Peyer's patch (tissue), 4 donors: ENCODE results near the gene MRC2. TPM values are rescaled to one million over a fixed set of nuclear protein-coding genes. Genes with fewer than 3 reads are reported as not detected.

Source experiments
- DNase-seq, 3 donors: peaks; one replicate each; pipeline ENCODE4 v3.0.0-alpha.2; 2017 to 2019
- H3K27ac ChIP-seq, 4 donors: fragments of 200-600 bp; sonication (generic); one replicate each; pipeline ENCODE4 v1.5.1; 2016 to 2019
- H3K27me3 ChIP-seq, 2 donors: fragments of 200-600 bp; sonication (generic); one replicate each; pipeline ENCODE4 v1.5.1; 2019
- H3K36me3 ChIP-seq, 3 donors: fragments of 200-600 bp; sonication (generic); one replicate each; pipeline ENCODE4 v1.5.1; 2016 to 2019
- H3K4me1 ChIP-seq, 4 donors: fragments of 200-600 bp; sonication (generic); one replicate each; pipeline ENCODE4 v1.5.1; 2016 to 2019
- H3K4me3 ChIP-seq, 4 donors: fragments of 200-600 bp; sonication (generic); 1 replicate in 3 of 4; 2 replicates in 1 of 4; pipeline ENCODE4 v1.5.1; 2016 to 2019; ENCODE audit warnings: mild to moderate bottlenecking in 1 of 4
- H3K9me3 ChIP-seq, 4 donors: fragments of 200-600 bp; sonication (generic); one replicate each; pipeline ENCODE4 v1.5.1; 2016 to 2019; ENCODE audit warnings: mild to moderate bottlenecking in 1 of 4
- CTCF ChIP-seq, 6 experiments: fragments of 450-650 bp in 4 of 6; fragments of 200-600 bp in 2 of 6; sonication (generic) in 1 of 6; IDR thresholded peaks; one replicate each; pipeline ENCODE4 v1.5.1; 2017 to 2019; ENCODE audit warnings: antibody characterized with exemption in 6 of 6, mild to moderate bottlenecking in 3 of 6, moderate library complexity in 1 of 6
- POLR2A ChIP-seq, 2 donors: fragments of 450-650 bp; IDR thresholded peaks; one replicate each; pipeline ENCODE4 v1.5.1; 2017; ENCODE audit warnings: antibody characterized with exemption in 2 of 2, mild to moderate bottlenecking in 2 of 2, moderate library complexity in 2 of 2
- total RNA-seq, 4 donors: library from RNA; depleted of rRNA; stranded (reverse); fragments of >200 nt; gene quantifications; one replicate each; pipeline ENCODE4 v1.1.0, GENCODE V29; 2016

Gene MRC2
- total RNA-seq, 4 donors from 2014 or later: 9.0 to 33.8 (median 14.6) TPM

GRCh38 chr17:62680541-62681052 lies 53.1 kb downstream of the MRC2 start:
- Histone ChIP-seq H3K27ac (no peak overlapping the region), H3K36me3 (no peaks in the 10 kb centered on the region), H3K9me3 (no peaks in the 10 kb centered on the region), H3K4me1 (no peaks in the 10 kb centered on the region), H3K4me3 (no peak overlapping the region), H3K27me3 (no peaks in the 10 kb centered on the region)
- no peak for TF ChIP-seq POLR2A (IDR thresholded peaks at IDR 0.05)
- TF ChIP-seq CTCF (IDR thresholded peaks at IDR 0.05): no peak
- DNase-seq: peak in 1 of 3 donors; percentile 48

GRCh38 chr17:62681061-62681938 lies 53.8 kb downstream of the MRC2 start:
- no peaks in the 10 kb centered on the region for H3K9me3 ChIP-seq
- H3K36me3 ChIP-seq: no peaks in the 10 kb centered on the region
- H3K27me3 ChIP-seq: no peaks in the 10 kb centered on the region
- no peak for DNase-seq
- no peak overlapping the region for H3K4me3 ChIP-seq
- no peaks in the 10 kb centered on the region for H3K4me1 ChIP-seq
- H3K27ac ChIP-seq: no peak overlapping the region
- TF ChIP-seq CTCF (IDR thresholded peaks at IDR 0.05): no peak
- no peak for TF ChIP-seq POLR2A (IDR thresholded peaks at IDR 0.05)

DNA sequence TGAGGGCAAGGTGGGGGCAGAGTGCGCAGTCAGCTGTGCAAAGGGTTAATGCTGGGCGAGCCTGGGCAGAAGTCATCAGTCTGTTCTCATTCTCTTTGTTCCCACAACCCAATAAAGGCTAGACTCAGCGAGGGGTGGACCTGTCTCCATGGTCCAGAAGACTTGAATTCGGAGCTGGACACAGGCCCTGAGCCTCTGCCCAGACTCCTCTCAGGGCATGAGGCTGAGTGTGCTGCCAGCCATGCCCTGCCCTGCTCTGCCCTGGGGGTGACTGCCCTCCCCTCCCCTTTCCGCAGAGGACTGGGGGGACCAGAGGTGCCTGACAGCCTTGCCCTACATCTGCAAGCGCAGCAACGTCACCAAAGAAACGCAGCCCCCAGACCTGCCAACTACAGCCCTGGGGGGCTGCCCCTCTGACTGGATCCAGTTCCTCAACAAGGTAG lies 54.5 kb downstream of the MRC2 start:
- TF ChIP-seq CTCF (IDR thresholded peaks at IDR 0.05) (no peak), POLR2A (IDR thresholded peaks at IDR 0.05) (no peak)
- Histone ChIP-seq H3K36me3 (no peaks in the 10 kb centered on the region), H3K4me1 (no peaks in the 10 kb centered on the region), H3K27me3 (no peaks in the 10 kb centered on the region), H3K4me3 (no peak overlapping the region), H3K27ac (no peak overlapping the region), H3K9me3 (no peaks in the 10 kb centered on the region)
- DNase-seq: no peak

DNA sequence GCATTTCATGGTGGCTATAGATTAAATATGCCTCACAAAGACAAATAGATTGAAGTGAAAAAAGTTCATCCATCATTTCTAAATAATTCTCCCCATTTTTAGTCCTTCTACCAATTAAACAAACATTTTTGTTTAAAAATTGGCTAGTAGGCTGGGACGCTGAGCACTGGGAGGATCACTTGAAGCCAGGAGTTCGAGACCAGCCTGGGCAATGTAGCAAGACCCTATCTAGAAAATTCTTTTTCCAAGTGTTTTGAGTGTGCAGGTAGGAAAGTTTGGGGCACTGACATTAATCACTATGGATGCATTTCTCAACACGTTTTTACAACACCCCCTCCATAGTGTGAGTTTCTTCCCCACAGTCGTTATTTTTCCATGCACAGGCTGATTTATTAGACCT lies 56.7 kb downstream of the MRC2 start:
- DNase-seq: no peak
- Histone ChIP-seq H3K27me3 (no peaks in the 10 kb centered on the region), H3K9me3 (no peaks in the 10 kb centered on the region), H3K4me3 (no peak overlapping the region), H3K27ac (no peak overlapping the region), H3K4me1 (no peaks in the 10 kb centered on the region), H3K36me3 (no peaks in the 10 kb centered on the region)
- TF ChIP-seq CTCF (IDR thresholded peaks at IDR 0.05): no peak
- no peak for TF ChIP-seq POLR2A (IDR thresholded peaks at IDR 0.05)

DNA sequence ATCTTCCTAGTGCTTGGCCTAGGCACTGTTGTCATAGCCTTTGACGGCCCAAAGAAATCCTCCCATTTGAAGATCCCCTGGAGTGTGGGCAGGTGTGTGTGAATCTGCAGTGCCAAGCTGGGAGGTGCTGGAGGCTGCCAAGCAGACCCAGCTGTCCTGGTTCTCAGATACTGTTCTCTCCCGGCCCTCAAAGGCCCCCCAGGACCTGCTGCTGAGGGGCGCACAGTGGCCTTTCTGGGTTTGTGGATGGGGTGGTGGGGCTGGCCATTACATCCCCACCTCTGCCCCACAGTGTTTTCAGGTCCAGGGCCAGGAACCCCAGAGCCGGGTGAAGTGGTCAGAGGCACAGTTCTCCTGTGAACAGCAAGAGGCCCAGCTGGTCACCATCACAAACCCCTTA lies 60.5 kb downstream of the MRC2 start:
- no peak overlapping the region for H3K4me3 ChIP-seq
- no peak overlapping the region for H3K27ac ChIP-seq
- no peaks in the 10 kb centered on the region for H3K27me3 ChIP-seq
- H3K9me3 ChIP-seq: no peaks in the 10 kb centered on the region
- TF ChIP-seq CTCF (IDR thresholded peaks at IDR 0.05): no peak
- TF ChIP-seq POLR2A (IDR thresholded peaks at IDR 0.05): no peak
- DNase-seq: no peak
- H3K36me3 ChIP-seq: no peaks in the 10 kb centered on the region
- H3K4me1 ChIP-seq: no peaks in the 10 kb centered on the region
